ENCODE results near the gene MBOAT1. TPM values are rescaled to one million over a fixed set of nuclear protein-coding genes. Genes with fewer than 3 reads are reported as not detected.

Gene MBOAT1
- polyA plus RNA-seq, 1 experiment: 2.7 TPM

- H3K27me3 ChIP-seq (ENCODE audit: control insufficient read depth, insufficient read depth, low read length): no peaks in the 10 kb centered on the region
- no peak for DNase-seq (ENCODE audit: low read depth)
- POLR2A ChIA-PET: no interaction called here
- TF ChIP-seq CTCF (IDR thresholded peaks at IDR 0.05; ENCODE audit: insufficient read depth, low read depth, low read length): no peak
- no peak overlapping the region for H3K4me3 ChIP-seq (ENCODE audit: low read depth, low read length)
- CTCF ChIA-PET: interaction anchor here (1.7 kb wide), 1 partner anchor 76 kb away, joined by 5 read pairs; no protein-coding TSS in a partner anchor
- H3K36me3 ChIP-seq (ENCODE audit: control insufficient read depth, insufficient read depth, low read length): no peaks in the 10 kb centered on the region
Measured at GRCh38 chr6:20202324-20202658, 10.0 kb downstream of the MBOAT1 start.

- TF ChIP-seq CTCF (IDR thresholded peaks at IDR 0.05; ENCODE audit: insufficient read depth, low read depth, low read length): no peak
- no peak for DNase-seq (ENCODE audit: low read depth)
- POLR2A ChIA-PET: interaction anchor here (0.7 kb wide), 1 partner anchor 12 kb away, joined by 6 read pairs; no protein-coding TSS in a partner anchor
- Histone ChIP-seq H3K27me3 (ENCODE audit: control insufficient read depth, insufficient read depth, low read length) (no peaks in the 10 kb centered on the region), H3K36me3 (ENCODE audit: control insufficient read depth, insufficient read depth, low read length) (no peaks in the 10 kb centered on the region), H3K4me3 (ENCODE audit: low read depth, low read length) (no peak overlapping the region)
- CTCF ChIA-PET: interaction anchor here (1.7 kb wide), 1 partner anchor 74 kb away, joined by 5 read pairs; no protein-coding TSS in a partner anchor
Measured at GRCh38 chr6:20200761-20201630, 11.3 kb downstream of the MBOAT1 start.

GRCh38 chr6:20198775-20199174, 13.5 kb downstream of the MBOAT1 start:
- Histone ChIP-seq H3K4me3 (ENCODE audit: low read depth, low read length) (no peak overlapping the region), H3K36me3 (ENCODE audit: control insufficient read depth, insufficient read depth, low read length) (no peaks in the 10 kb centered on the region), H3K27me3 (ENCODE audit: control insufficient read depth, insufficient read depth, low read length) (no peaks in the 10 kb centered on the region)
- no peak for DNase-seq (ENCODE audit: low read depth)
- ChIA-PET CTCF (no interaction called here), POLR2A (no interaction called here)
- TF ChIP-seq CTCF (IDR thresholded peaks at IDR 0.05; ENCODE audit: insufficient read depth, low read depth, low read length): no peak

- H3K4me3 ChIP-seq (ENCODE audit: low read depth, low read length): no peak overlapping the region
- no peak for TF ChIP-seq CTCF (IDR thresholded peaks at IDR 0.05; ENCODE audit: insufficient read depth, low read depth, low read length)
- no peak for DNase-seq (ENCODE audit: low read depth)
- ChIA-PET POLR2A (no interaction called here), CTCF (no interaction called here)
- no peaks in the 10 kb centered on the region for H3K36me3 ChIP-seq (ENCODE audit: control insufficient read depth, insufficient read depth, low read length)
- no peaks in the 10 kb centered on the region for H3K27me3 ChIP-seq (ENCODE audit: control insufficient read depth, insufficient read depth, low read length)
Measured at GRCh38 chr6:20198156-20198774, 14.0 kb downstream of the MBOAT1 start.

GRCh38 chr6:20197251-20197650, 15.0 kb downstream of the MBOAT1 start:
- no peak for DNase-seq (ENCODE audit: low read depth)

More at GRCh38 chr6:20197251-20197650, 15.0 kb downstream of the MBOAT1 start:
- TF ChIP-seq CTCF (IDR thresholded peaks at IDR 0.05; ENCODE audit: insufficient read depth, low read depth, low read length): no peak
- no peak overlapping the region for H3K4me3 ChIP-seq (ENCODE audit: low read depth, low read length)
- ChIA-PET CTCF (no interaction called here), POLR2A (no interaction called here)
- H3K36me3 ChIP-seq (ENCODE audit: control insufficient read depth, insufficient read depth, low read length): no peaks in the 10 kb centered on the region
- H3K27me3 ChIP-seq (ENCODE audit: control insufficient read depth, insufficient read depth, low read length): no peaks in the 10 kb centered on the region

All from BJ (cell line).